NCI-H748 (cell line): Measurements from ENCODE around the gene MRPL54.
"Not testable (repeated sequence)": the region's sequence is repeated elsewhere in the genome, so short reads cannot be mapped to it uniquely, and the experiment has no call there.

Experiments
- DNase-seq: peaks from one replicate; lab custom pipeline; 2025; ENCODE audit not compliant: unreplicated experiment; lab: John Stamatoyannopoulos, UW

Gene MRPL54

GRCh38 chr19:3807574-3808354, 45.3 kb downstream of the MRPL54 start:
- no peak for DNase-seq

- DNase-seq, result no peak
Measured at GRCh38 chr19:3808420-3809143, 46.1 kb downstream of the MRPL54 start.

- no peak for DNase-seq
Measured at GRCh38 chr19:3809881-3810707, 47.6 kb downstream of the MRPL54 start.

- no peak for DNase-seq
Measured at GRCh38 chr19:3810708-3811355, 48.4 kb downstream of the MRPL54 start.

- DNase-seq, result no peak
Measured at GRCh38 chr19:3813473-3814392, 51.3 kb downstream of the MRPL54 start.

- DNase-seq, result no peak
Measured at GRCh38 chr19:3814648-3815047, 52.2 kb downstream of the MRPL54 start.

GRCh38 chr19:3816148-3816547, 53.7 kb downstream of the MRPL54 start:
- DNase-seq, result not testable (repeated sequence)

GRCh38 chr19:3816566-3817218, 54.2 kb downstream of the MRPL54 start:
- DNase-seq, result no peak
